K562 (cell line): Measurements from ENCODE around the gene FHDC1. TPM values are rescaled to one million over a fixed set of nuclear protein-coding genes. Genes with fewer than 3 reads are reported as not detected.

ENCODE experiments used
- ARID1B ChIP-seq: fragments of 450-650 bp; IDR thresholded peaks from 2 replicates; pipeline ENCODE4 v1.6.1; 2016; ENCODE audit warnings: antibody characterized with exemption, mild to moderate bottlenecking, inconsistent platforms
- ARID4B ChIP-seq: sonication (generic); formaldehyde crosslinking; IDR thresholded peaks from 2 replicates; pipeline ENCODE4 v1.8.0; 2022; ENCODE audit warnings: mild to moderate bottlenecking, missing genetic modification reagents
- BRCA1 ChIP-seq, 2 experiments: fragments of 450-650 bp in 1 of 2; sonication (generic) in 1 of 2; formaldehyde crosslinking in 1 of 2; IDR thresholded peaks; 2 replicates each; pipeline versions ENCODE4 v1.5.0 to v1.6.1; 2017 to 2020; ENCODE audit warnings: mild to moderate bottlenecking in 1 of 2, missing genetic modification reagents in 1 of 2
- C11orf30 ChIP-seq: fragments of 450-650 bp; IDR thresholded peaks from 2 replicates; pipeline ENCODE4 v1.6.1; 2016; ENCODE audit warnings: low read depth, mild to moderate bottlenecking
- CBFA2T2 ChIP-seq: fragments of 450-650 bp; conservative IDR thresholded peaks from 2 replicates; pipeline ENCODE4 v1.6.1; 2017; ENCODE audit warnings: mild to moderate bottlenecking
- CBFA2T3 ChIP-seq: fragments of 450-650 bp; IDR thresholded peaks from 2 replicates; pipeline ENCODE4 v1.6.1; 2017
- CBFB ChIP-seq: sonication (generic); formaldehyde crosslinking; IDR thresholded peaks from 2 replicates; pipeline ENCODE4 v1.4.0; 2020; ENCODE audit warnings: mild to moderate bottlenecking, missing genetic modification reagents
- HIVEP1 ChIP-seq: fragments of 250-450 bp; sonication (Bioruptor Pico); IDR thresholded peaks from 2 replicates; pipeline ENCODE4 v1.4.0; 2020; ENCODE audit warnings: mild to moderate bottlenecking
- LARP7 ChIP-seq: fragments of 450-650 bp; IDR thresholded peaks from 2 replicates; pipeline ENCODE4 v1.6.1; 2016
- MAFF ChIP-seq: IDR thresholded peaks from 2 replicates; pipeline ENCODE4 v1.6.1; 2012; ENCODE audit warnings: low read length, improper control_type of control experiment
- MAFK ChIP-seq: IDR thresholded peaks from 2 replicates; pipeline ENCODE4 v1.6.1; 2011; ENCODE audit warnings: low read length, improper control_type of control experiment
- NCOA6 ChIP-seq: fragments of 450-650 bp; IDR thresholded peaks from 2 replicates; pipeline ENCODE4 v1.6.1; 2017; ENCODE audit warnings: mild to moderate bottlenecking
- PKNOX1 ChIP-seq: fragments of 450-650 bp; IDR thresholded peaks from 2 replicates; pipeline ENCODE4 v1.6.1; 2016
- PRMT5 ChIP-seq: sonication (generic); formaldehyde crosslinking; IDR thresholded peaks from 2 replicates; pipeline ENCODE4 v1.5.0; 2020; ENCODE audit warnings: missing genetic modification reagents
- RCOR1 ChIP-seq, 2 experiments: IDR thresholded peaks; 2 replicates each; pipeline ENCODE4 v1.6.1; 2012; ENCODE audit warnings: low read depth in 2 of 2, low read length in 2 of 2, borderline replicate concordance in 1 of 2, improper control_type of control experiment in 1 of 2
- SMARCA4 ChIP-seq: fragments of 450-650 bp; IDR thresholded peaks from 2 replicates; pipeline ENCODE4 v1.6.1; 2016
- SMARCC2 ChIP-seq: fragments of 450-650 bp; IDR thresholded peaks from 2 replicates; pipeline ENCODE4 v1.6.1; 2017; ENCODE audit warnings: antibody characterized with exemption, moderate library complexity, mild to moderate bottlenecking, low read depth
- SMARCE1 ChIP-seq: fragments of 450-650 bp; IDR thresholded peaks from 2 replicates; pipeline ENCODE4 v1.7.1; 2016; ENCODE audit warnings: mild to moderate bottlenecking
- TAL1 ChIP-seq: fragments of 450-650 bp; IDR thresholded peaks from 2 replicates; pipeline ENCODE4 v1.6.1; 2016; ENCODE audit warnings: mild to moderate bottlenecking
- TCF3 ChIP-seq: sonication (generic); formaldehyde crosslinking; IDR thresholded peaks from 2 replicates; pipeline ENCODE4 v1.4.0; 2020; ENCODE audit warnings: mild to moderate bottlenecking, missing genetic modification reagents
- TEAD1 ChIP-seq, 2 experiments: fragments of 450-650 bp in 1 of 2; sonication (generic) in 1 of 2; formaldehyde crosslinking; IDR thresholded peaks; 2 replicates each; pipeline versions ENCODE4 v1.4.0 to v1.8.0; 2020 to 2022; ENCODE audit warnings: mild to moderate bottlenecking in 2 of 2, missing genetic modification reagents in 1 of 2
- ZNF311 ChIP-seq: fragments of 250-450 bp; sonication (Bioruptor Pico); IDR thresholded peaks from 2 replicates; pipeline ENCODE4 v1.4.0; 2020; ENCODE audit warnings: mild to moderate bottlenecking, moderate library complexity
- ZNF316 ChIP-seq: fragments of 450-650 bp; IDR thresholded peaks from 2 replicates; pipeline ENCODE4 v1.6.1; 2016
- polyA plus RNA-seq, 8 experiments: library from polyadenylated mRNA; depleted of rRNA in 4 of 8; stranded (reverse) in 5 of 8; unstranded in 3 of 8; fragments of >200 nt; fragmentation: Nextera tagmentation in 2 of 8; fragmentation: Illumina TruSeq in 1 of 8; extraction: Ambion mirVana in 2 of 8; extraction: Trizol in 1 of 8; gene quantifications; 2 replicates each; pipeline versions ENCODE4 v1.2.1 to v1.2.3, GENCODE V29; 2011 to 2014; ENCODE audit warnings: inconsistent platforms in 1 of 8, missing spikeins in 1 of 8
- total RNA-seq, 7 experiments: library from RNA; depleted of rRNA in 6 of 7; stranded (reverse); fragments of >200 nt in 6 of 7; fragmentation: Illumina TruSeq in 2 of 7; extraction: Trizol in 2 of 7; gene quantifications; 2 replicates each; pipeline versions ENCODE4 v1.2.1 to v1.2.3, GENCODE V29; 2011 to 2021; ENCODE audit warnings: low replicate concordance in 1 of 7

FHDC1 gene
- total and polyA plus RNA-seq, 9 of the 15 experiments (the other 6 are each of a cell fraction or from before 2014, with no cell fraction given): 0.01 to 0.43 (median 0.07) TPM

- TF ChIP-seq ARID4B (CRISPR knock-in tag): no peak
- no peak for TF ChIP-seq TEAD1 (CRISPR knock-in tag; IDR thresholded peaks at IDR 0.05)
- TF ChIP-seq TCF3 (CRISPR knock-in tag): peak; percentile 80
- TF ChIP-seq PRMT5 (CRISPR knock-in tag): no peak
- peak; percentile 88 for TF ChIP-seq ZNF316
- peak; percentile 76 for TF ChIP-seq MAFF
- TF ChIP-seq CBFA2T3: peak; percentile 67
- peak; percentile 61 for TF ChIP-seq ARID1B
- peak; percentile 93 for TF ChIP-seq C11orf30
- TF ChIP-seq CBFA2T2: peak; percentile 48; the same call in 1 of the 2 replicates
- TF ChIP-seq NCOA6: no peak
- peak; percentile 76 for TF ChIP-seq SMARCA4
- TF ChIP-seq TAL1: peak; percentile 27; the same call in 1 of the 2 replicates
- no peak for TF ChIP-seq CBFB (CRISPR knock-in tag)
- TF ChIP-seq BRCA1 (IDR thresholded peaks at IDR 0.05): no peak
- no peak for TF ChIP-seq BRCA1 (CRISPR knock-in tag; IDR thresholded peaks at IDR 0.05)
- TF ChIP-seq SMARCE1: peak; percentile 49
- TF ChIP-seq ZNF311: no peak
- peak; percentile 92 for TF ChIP-seq PKNOX1
- TF ChIP-seq SMARCC2: peak; percentile 45; the same call in 1 of the 2 replicates
- no peak for TF ChIP-seq HIVEP1 (CRISPR knock-in tag)
- TF ChIP-seq MAFK: peak; percentile 73
- TF ChIP-seq RCOR1 (IDR thresholded peaks at IDR 0.05; ENCODE audit: borderline replicate concordance in 1 of 2, low read depth in 2 of 2, low read length in 2 of 2): peak in 1 of 2 experiments; percentile 35; a peak in 1 of 4 replicates
- no peak for TF ChIP-seq LARP7
Observed at GRCh38 chr4:152990471-152991131, 54.5 kb downstream of the FHDC1 start (continued).
